Activated CD4-positive, alpha-beta memory T cell treated with anti-CD3 and anti-CD28 coated beads for 36 hours (primary cell): ENCODE data around the gene LYZL1. TPM values are rescaled to one million over a fixed set of nuclear protein-coding genes. Genes with fewer than 3 reads are reported as not detected.
"Not testable (repeated sequence)": the region's sequence is repeated elsewhere in the genome, so short reads cannot be mapped to it uniquely, and the experiment has no call there.

Experiments
- CTCF ChIA-PET: fragments of 350-600 bp; sonication (Branson Sonifier 250); formaldehyde crosslinking; loops from one replicate; lab custom pipeline; 2021; ENCODE audit warnings: antibody characterized with exemption, inconsistent platforms; lab: Charles Lee
- POLR2A ChIA-PET: fragments of 350-600 bp; sonication (Branson Sonifier 250); formaldehyde crosslinking; loops from one replicate; lab custom pipeline; 2021; ENCODE audit warnings: antibody characterized with exemption; lab: Charles Lee
- DNase-seq: peaks from one replicate; pipeline ENCODE4 v3.0.0-alpha.2; 2020
- H3K27ac Mint-ChIP-seq: one replicate; pipeline ENCODE4 v1.8.0; 2021; ENCODE audit warnings: mixed read lengths
- H3K27me3 Mint-ChIP-seq: one replicate; pipeline ENCODE4 v1.8.0; 2021; ENCODE audit warnings: mixed read lengths
- H3K36me3 Mint-ChIP-seq: one replicate; pipeline ENCODE4 v1.8.0; 2021; ENCODE audit warnings: mixed read lengths
- H3K4me1 Mint-ChIP-seq: one replicate; pipeline ENCODE4 v1.8.0; 2021; ENCODE audit warnings: low read depth, mixed read lengths
- H3K4me3 Mint-ChIP-seq: one replicate; pipeline ENCODE4 v1.8.0; 2021; ENCODE audit warnings: mild to moderate bottlenecking, mixed read lengths
- H3K9me3 Mint-ChIP-seq: one replicate; pipeline ENCODE4 v1.8.0; 2021; ENCODE audit warnings: mixed read lengths
- intact Hi-C: fragments of 100-400 bp; cut with micrococcal nuclease; formaldehyde crosslinking; loops from one replicate; pipeline ENCODE4 v1.15.1; 2023
- total RNA-seq, 2 experiments: library from RNA; stranded (reverse); gene quantifications; one replicate each; pipeline ENCODE4 v1.2.3, GENCODE V29; 2021

LYZL1 gene
- total RNA-seq, 2 experiments from 2014 or later = not detected

- no peak for DNase-seq
- no peak overlapping the region for H3K4me3 Mint-ChIP-seq
- ChIA-PET POLR2A (no interaction called here), CTCF (no interaction called here)
- no peaks in the 10 kb centered on the region for H3K9me3 Mint-ChIP-seq
- H3K27me3 Mint-ChIP-seq = peaks cover 6% of the 10 kb centered on the region
- H3K27ac Mint-ChIP-seq = no peak overlapping the region
- intact Hi-C loops = no loop called here
- no peaks in the 10 kb centered on the region for H3K4me1 Mint-ChIP-seq
- no peaks in the 10 kb centered on the region for H3K36me3 Mint-ChIP-seq
Measured at GRCh38 chr10:29268011-29268410, 20.9 kb upstream of the LYZL1 start.

- intact Hi-C loops = no loop called here
- no peak overlapping the region for H3K4me3 Mint-ChIP-seq
- H3K9me3 Mint-ChIP-seq = no peaks in the 10 kb centered on the region
- no peaks in the 10 kb centered on the region for H3K4me1 Mint-ChIP-seq
- no peaks in the 10 kb centered on the region for H3K36me3 Mint-ChIP-seq
- POLR2A ChIA-PET = no interaction called here
- H3K27ac Mint-ChIP-seq = no peak overlapping the region
- peaks cover 3% of the 10 kb centered on the region for H3K27me3 Mint-ChIP-seq
- CTCF ChIA-PET = no interaction called here
- DNase-seq = no peak
Measured at GRCh38 chr10:29269486-29269885, 19.4 kb upstream of the LYZL1 start.

GRCh38 chr10:29270883-29271282, 18.0 kb upstream of the LYZL1 start:
- intact Hi-C loops = no loop called here
- no peak for DNase-seq
- Mint-ChIP-seq H3K4me3 (no peak overlapping the region), H3K27ac (no peak overlapping the region), H3K36me3 (no peaks in the 10 kb centered on the region), H3K4me1 (no peaks in the 10 kb centered on the region), H3K27me3 (peaks cover 1% of the 10 kb centered on the region), H3K9me3 (no peaks in the 10 kb centered on the region)
- POLR2A ChIA-PET = no interaction called here
- CTCF ChIA-PET = no interaction called here

GRCh38 chr10:29271877-29272276, 17.0 kb upstream of the LYZL1 start:
- Mint-ChIP-seq H3K4me3 (no peak overlapping the region), H3K4me1 (no peaks in the 10 kb centered on the region)
- CTCF ChIA-PET = no interaction called here

GRCh38 chr10:29273478-29273877, 15.4 kb upstream of the LYZL1 start:
- no peak overlapping the region for H3K27ac Mint-ChIP-seq
- H3K4me1 Mint-ChIP-seq = no peaks in the 10 kb centered on the region
- no peaks in the 10 kb centered on the region for H3K36me3 Mint-ChIP-seq
- no peaks in the 10 kb centered on the region for H3K9me3 Mint-ChIP-seq
- intact Hi-C loops = no loop called here
- H3K27me3 Mint-ChIP-seq = peaks cover 1% of the 10 kb centered on the region
- no peak overlapping the region for H3K4me3 Mint-ChIP-seq
- no peak for DNase-seq
- ChIA-PET POLR2A (no interaction called here), CTCF (no interaction called here)

More at GRCh38 chr10:29271877-29272276, 17.0 kb upstream of the LYZL1 start:
- Mint-ChIP-seq H3K9me3 (no peaks in the 10 kb centered on the region), H3K27me3 (peaks cover 1% of the 10 kb centered on the region), H3K27ac (no peak overlapping the region), H3K36me3 (no peaks in the 10 kb centered on the region)
- DNase-seq = no peak
- intact Hi-C loops = no loop called here
- POLR2A ChIA-PET = no interaction called here

GRCh38 chr10:29276251-29276850, 12.5 kb upstream of the LYZL1 start:
- Mint-ChIP-seq H3K9me3 (no peaks in the 10 kb centered on the region), H3K36me3 (no peaks in the 10 kb centered on the region), H3K4me3 (no peak overlapping the region), H3K4me1 (no peaks in the 10 kb centered on the region), H3K27ac (no peak overlapping the region), H3K27me3 (no peaks in the 10 kb centered on the region)
- intact Hi-C loops = no loop called here
- CTCF ChIA-PET = no interaction called here
- no peak for DNase-seq
- POLR2A ChIA-PET = no interaction called here

GRCh38 chr10:29277296-29277695, 11.6 kb upstream of the LYZL1 start:
- H3K27me3 Mint-ChIP-seq = no peaks in the 10 kb centered on the region

GRCh38 chr10:29279779-29280487, 8.9 kb upstream of the LYZL1 start:
- no peak for DNase-seq
- no peaks in the 10 kb centered on the region for H3K9me3 Mint-ChIP-seq
- no peak overlapping the region for H3K27ac Mint-ChIP-seq
- H3K4me1 Mint-ChIP-seq = no peaks in the 10 kb centered on the region
- intact Hi-C loops = no loop called here
- no peaks in the 10 kb centered on the region for H3K36me3 Mint-ChIP-seq
- ChIA-PET POLR2A (no interaction called here), CTCF (no interaction called here)
- no peaks in the 10 kb centered on the region for H3K27me3 Mint-ChIP-seq
- no peak overlapping the region for H3K4me3 Mint-ChIP-seq

More at GRCh38 chr10:29277296-29277695, 11.6 kb upstream of the LYZL1 start:
- no peaks in the 10 kb centered on the region for H3K4me1 Mint-ChIP-seq
- intact Hi-C loops = no loop called here
- no peaks in the 10 kb centered on the region for H3K36me3 Mint-ChIP-seq
- ChIA-PET POLR2A (no interaction called here), CTCF (no interaction called here)
- no peak overlapping the region for H3K4me3 Mint-ChIP-seq
- no peak for DNase-seq
- no peak overlapping the region for H3K27ac Mint-ChIP-seq
- H3K9me3 Mint-ChIP-seq = no peaks in the 10 kb centered on the region

- POLR2A ChIA-PET = no interaction called here
- Mint-ChIP-seq H3K27me3 (no peaks in the 10 kb centered on the region), H3K4me1 (no peaks in the 10 kb centered on the region), H3K27ac (no peak overlapping the region), H3K9me3 (no peaks in the 10 kb centered on the region), H3K36me3 (no peaks in the 10 kb centered on the region), H3K4me3 (no peak overlapping the region)
- CTCF ChIA-PET = no interaction called here
- intact Hi-C loops = no loop called here
- no peak for DNase-seq
Measured at GRCh38 chr10:29280488-29280840, 8.4 kb upstream of the LYZL1 start.

- CTCF ChIA-PET = interaction anchor here (1.9 kb wide), 1 partner anchor 19 kb away, joined by 5 read pairs; no protein-coding TSS in a partner anchor
- H3K27me3 Mint-ChIP-seq = peaks cover 4% of the 10 kb centered on the region
- H3K4me3 Mint-ChIP-seq = no peak overlapping the region
- H3K36me3 Mint-ChIP-seq = no peaks in the 10 kb centered on the region
- H3K9me3 Mint-ChIP-seq = no peaks in the 10 kb centered on the region
- intact Hi-C loops = no loop called here
- DNase-seq = no peak
- POLR2A ChIA-PET = no interaction called here
- no peak overlapping the region for H3K27ac Mint-ChIP-seq
- no peaks in the 10 kb centered on the region for H3K4me1 Mint-ChIP-seq
Measured at GRCh38 chr10:29285624-29286051, 3.2 kb upstream of the LYZL1 start.

GRCh38 chr10:29287635-29288034, 1.2 kb upstream of the LYZL1 start:
- Mint-ChIP-seq H3K27ac (no peak overlapping the region), H3K4me1 (no peaks in the 10 kb centered on the region), H3K36me3 (no peaks in the 10 kb centered on the region), H3K4me3 (no peak overlapping the region), H3K9me3 (no peaks in the 10 kb centered on the region), H3K27me3 (peaks cover 9% of the 10 kb centered on the region)
- POLR2A ChIA-PET = no interaction called here
- no peak for DNase-seq
- intact Hi-C loops = no loop called here
- CTCF ChIA-PET = no interaction called here

GRCh38 chr10:29291561-29291960, 2.7 kb downstream of the LYZL1 start:
- POLR2A ChIA-PET, H3K27me3 Mint-ChIP-seq, DNase-seq, H3K27ac Mint-ChIP-seq, H3K4me1 Mint-ChIP-seq, H3K9me3 Mint-ChIP-seq, intact Hi-C loops, H3K4me3 Mint-ChIP-seq, CTCF ChIA-PET, H3K36me3 Mint-ChIP-seq: not testable (repeated sequence)

- H3K36me3 Mint-ChIP-seq, POLR2A ChIA-PET, DNase-seq, H3K4me1 Mint-ChIP-seq, H3K9me3 Mint-ChIP-seq, H3K4me3 Mint-ChIP-seq, CTCF ChIA-PET, H3K27ac Mint-ChIP-seq, intact Hi-C loops, H3K27me3 Mint-ChIP-seq: not testable (repeated sequence)
Measured at GRCh38 chr10:29292406-29292805, 3.5 kb downstream of the LYZL1 start.
